Panc1 (cell line): ENCODE results near the gene VTI1B.
"Not testable (repeated sequence)": the region's sequence is repeated elsewhere in the genome, so short reads cannot be mapped to it uniquely, and the experiment has no call there.

Source experiments
- CTCF ChIP-seq: fragments of 450-650 bp; IDR thresholded peaks from 2 replicates; pipeline ENCODE4 v1.5.1; 2017; ENCODE audit warnings: mild to moderate bottlenecking
- POLR2AphosphoS5 ChIP-seq: IDR thresholded peaks from 2 replicates; pipeline ENCODE4 v1.6.1; 2012; ENCODE audit warnings: mild to moderate bottlenecking, low read depth, low read length, moderate library complexity
- REST ChIP-seq, 2 experiments: IDR thresholded peaks; 2 replicates each; pipeline ENCODE4 v1.6.1; 2011 to 2012; ENCODE audit warnings: low read depth in 2 of 2, control low read depth in 1 of 2, low read length in 1 of 2, mild to moderate bottlenecking in 1 of 2, moderate library complexity in 1 of 2; ENCODE audit not compliant: insufficient read depth in 1 of 2
- TCF7L2 ChIP-seq: IDR thresholded peaks from 2 replicates; pipeline ENCODE4 v1.6.1; 2011; ENCODE audit warnings: mild to moderate bottlenecking, low read depth, low read length, inconsistent platforms

GRCh38 chr14:67600562-67600974, 73.9 kb downstream of the VTI1B start:
- not testable (repeated sequence) for TF ChIP-seq CTCF; REST (IDR thresholded peaks at IDR 0.05; ENCODE audit: insufficient read depth in 1 of 2, low read depth in 2 of 2, low read length in 1 of 2); POLR2AphosphoS5; TCF7L2
